GM19463 (cell line): ENCODE measurements around the gene INTS2.
"Not testable (repeated sequence)": the region's sequence is repeated elsewhere in the genome, so short reads cannot be mapped to it uniquely, and the experiment has no call there.

Source experiments
- ATAC-seq: cut with Tn5 transposase; IDR thresholded peaks from one replicate; pipeline ENCODE4 v1.9.1; 2021; ENCODE audit warnings: mild to moderate bottlenecking, moderate library complexity; ENCODE audit not compliant: unreplicated experiment

The INTS2 gene

GRCh38 chr17:61894310-61894709 lies 33.5 kb downstream of the INTS2 start:
- not testable (repeated sequence) for ATAC-seq

DNA sequence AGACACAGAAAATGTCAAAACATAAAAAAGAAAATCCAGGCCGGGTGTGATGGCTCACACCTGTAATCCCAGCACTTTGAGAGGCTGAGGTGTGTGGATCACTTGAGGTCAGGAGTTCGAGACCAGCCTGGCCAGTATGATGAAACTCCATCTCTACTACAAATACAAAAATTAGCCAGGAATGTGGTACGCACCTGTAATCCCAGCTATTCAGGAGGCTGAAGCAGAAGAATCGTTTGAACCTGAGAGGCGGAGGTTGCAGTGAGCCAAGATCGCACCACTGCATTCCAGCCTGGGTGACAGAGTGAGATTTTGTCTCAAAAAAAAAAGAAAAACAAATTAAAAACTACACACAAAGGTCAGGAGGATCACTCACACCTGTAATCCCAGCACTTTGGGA lies 40.0 kb downstream of the INTS2 start:
- ATAC-seq, result not testable (repeated sequence)

GRCh38 chr17:61885865-61886264 lies 41.9 kb downstream of the INTS2 start:
- not testable (repeated sequence) for ATAC-seq

DNA sequence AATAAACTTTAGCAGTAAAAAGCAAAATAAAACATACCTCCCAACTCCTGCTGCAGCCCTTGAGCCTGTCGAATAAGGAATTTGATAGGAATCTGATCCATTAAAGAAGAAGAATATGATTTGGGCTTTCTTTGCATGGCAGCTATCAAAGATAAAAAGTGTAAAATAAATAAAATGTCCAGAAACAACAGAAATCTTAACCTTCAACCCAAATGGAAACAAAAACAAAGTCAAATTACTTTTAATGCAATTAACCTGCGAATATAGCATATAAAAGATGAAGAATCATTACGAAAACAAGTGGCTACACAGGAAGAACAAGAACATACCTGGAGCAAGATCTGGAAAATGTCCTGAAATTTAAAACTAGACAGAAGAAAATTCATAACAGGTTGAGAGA lies 42.9 kb downstream of the INTS2 start:
- ATAC-seq, result no peak

- ATAC-seq, result no peak
Measured at GRCh38 chr17:61880589-61881102, 47.1 kb downstream of the INTS2 start.

DNA sequence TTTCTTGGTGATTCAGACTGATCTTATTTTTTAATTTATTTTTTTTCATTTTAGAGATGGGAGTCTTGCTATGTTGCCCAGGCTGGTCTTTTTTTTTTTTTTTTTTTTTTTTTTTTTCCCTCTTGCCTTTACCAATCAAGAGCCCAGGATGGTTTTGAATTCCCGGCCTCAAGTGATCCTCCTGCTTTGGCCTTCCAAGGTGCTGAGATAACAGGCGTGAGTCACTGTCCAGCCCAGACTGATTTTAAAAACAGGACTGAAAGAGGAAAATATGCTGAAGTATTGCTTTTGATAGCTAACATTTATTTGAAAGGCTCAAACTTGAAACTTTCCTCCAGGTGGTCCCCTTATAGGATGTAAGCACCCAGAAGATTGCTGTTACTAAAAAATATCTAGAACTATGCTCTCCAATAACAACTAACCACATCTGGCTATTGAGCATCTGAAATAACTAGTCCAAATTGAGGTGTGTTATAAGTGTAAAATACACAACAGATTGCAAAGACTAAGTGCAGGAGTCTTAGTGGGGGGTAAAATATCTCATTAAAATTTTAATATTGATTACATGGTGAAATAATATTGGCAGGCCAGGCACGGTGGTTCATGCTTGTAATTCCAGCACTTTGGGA lies 48.7 kb downstream of the INTS2 start:
- ATAC-seq, result no peak

DNA sequence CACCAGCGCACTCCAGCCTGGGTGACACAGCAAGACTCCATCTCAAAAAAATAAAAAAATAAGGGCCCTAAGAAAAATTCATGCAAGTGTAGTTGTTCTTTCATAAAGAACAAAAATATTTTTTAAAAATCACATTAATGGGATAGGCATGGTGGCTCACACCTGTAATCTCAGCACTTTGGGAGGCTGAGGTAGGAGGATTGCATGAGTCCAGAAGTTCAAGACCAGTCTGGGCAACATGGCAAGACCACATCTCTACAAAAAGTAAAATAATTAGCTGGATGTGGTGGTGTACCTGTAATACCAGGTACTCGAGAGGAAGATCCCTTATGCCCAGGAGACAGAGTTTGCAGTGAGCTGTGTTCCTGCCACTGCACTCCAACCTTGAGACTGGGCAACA lies 49.3 kb downstream of the INTS2 start:
- no peak for ATAC-seq

DNA sequence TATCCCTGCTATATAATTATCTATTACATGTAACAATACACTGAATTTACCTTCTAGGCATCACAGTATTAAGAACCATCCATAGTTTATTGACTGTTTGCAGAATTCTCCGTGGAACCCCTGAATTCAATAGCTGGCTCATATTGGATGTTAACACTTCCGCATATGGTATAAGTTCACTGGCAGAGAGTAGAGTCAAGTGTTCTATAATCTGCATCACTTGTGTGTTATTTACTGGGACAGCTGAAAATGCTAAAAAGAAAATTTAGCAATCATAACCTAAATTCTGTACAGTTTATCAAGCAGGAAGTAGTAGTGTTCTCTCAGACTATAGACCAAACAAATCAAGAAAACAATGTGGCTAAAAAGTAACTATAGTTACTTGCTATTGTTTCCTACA lies 49.9 kb downstream of the INTS2 start:
- ATAC-seq, result no peak

- no peak for ATAC-seq
Measured at GRCh38 chr17:61875804-61876203, 52.0 kb downstream of the INTS2 start.

GRCh38 chr17:61875285-61875684 lies 52.5 kb downstream of the INTS2 start:
- no peak for ATAC-seq

DNA sequence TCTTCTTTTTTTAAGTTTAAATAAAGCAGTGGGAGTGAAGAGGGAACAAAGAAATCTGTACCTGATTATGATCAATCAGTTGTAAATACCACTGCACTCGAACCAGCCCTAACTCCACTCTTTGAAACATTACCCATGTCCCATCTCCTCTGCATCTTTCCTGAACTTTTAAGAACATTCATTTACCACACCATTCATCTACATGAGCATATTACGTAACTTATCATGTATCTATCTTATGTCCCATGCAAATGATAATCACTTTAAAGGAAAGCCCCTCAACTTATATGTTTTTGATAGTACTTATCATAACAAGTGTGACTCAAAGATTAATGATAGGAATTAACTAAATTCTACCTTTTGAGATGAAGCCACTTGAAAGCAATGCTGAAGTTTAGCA lies 53.7 kb downstream of the INTS2 start:
- ATAC-seq, result no peak

- ATAC-seq, result no peak
Measured at GRCh38 chr17:61872099-61872498, 55.7 kb downstream of the INTS2 start.

GRCh38 chr17:61869138-61869537 lies 58.6 kb downstream of the INTS2 start:
- no peak for ATAC-seq

- ATAC-seq, result no peak
Measured at GRCh38 chr17:61868074-61868473, 59.7 kb downstream of the INTS2 start.

- no peak for ATAC-seq
Measured at GRCh38 chr17:61867033-61867432, 60.7 kb downstream of the INTS2 start.

GRCh38 chr17:61863801-61864126 lies 64.0 kb downstream of the INTS2 start:
- ATAC-seq, result peak; percentile 20

GRCh38 chr17:61862975-61863800 lies 64.6 kb downstream of the INTS2 start, which contains the start of gene BRIP1:
BRIP1 (minus strand) TSS chr17:61863528; CDS start chr17:61861539, 1,989 bp downstream.
- peak; percentile 95 for ATAC-seq

GRCh38 chr17:61862105-61862574 lies 65.6 kb downstream of the INTS2 start:
- no peak for ATAC-seq

DNA sequence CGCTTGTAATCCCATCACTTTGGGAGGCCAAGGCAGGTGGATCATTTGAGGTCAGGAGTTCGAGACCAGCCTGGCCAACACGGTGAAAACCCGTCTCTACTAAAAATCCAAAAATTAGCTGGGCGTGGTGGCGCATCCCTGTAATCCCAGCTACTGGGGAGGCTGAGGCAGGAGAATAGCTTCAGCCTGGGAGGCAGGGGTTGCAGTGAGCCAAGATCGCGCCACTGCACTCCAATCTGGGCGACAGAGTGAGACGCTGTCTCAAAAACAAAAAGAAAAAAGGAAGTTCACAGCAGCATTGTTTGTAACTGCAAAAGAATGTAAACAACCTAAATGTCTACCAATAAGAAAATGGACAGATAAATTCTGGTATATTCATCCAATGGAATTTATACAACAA lies 67.4 kb downstream of the INTS2 start:
- not testable (repeated sequence) for ATAC-seq

GRCh38 chr17:61856035-61856434 lies 71.7 kb downstream of the INTS2 start:
- ATAC-seq, result no peak

DNA sequence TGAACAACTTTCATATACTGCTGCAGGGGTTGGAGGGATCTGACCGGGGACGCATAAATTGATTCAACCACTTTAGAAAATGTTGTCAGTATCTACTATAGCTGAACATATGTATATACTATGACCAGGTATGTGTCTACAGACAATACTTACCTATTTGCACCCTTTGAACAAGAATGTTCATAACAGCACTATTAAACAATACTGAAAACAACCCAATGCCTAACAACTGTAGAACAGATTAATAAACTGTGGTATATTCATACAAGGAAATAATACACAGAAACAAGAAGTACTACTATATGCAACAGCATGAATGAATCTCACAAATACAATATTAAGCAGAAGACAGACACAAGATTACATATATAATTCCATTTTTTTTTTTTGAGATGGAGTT lies 74.9 kb downstream of the INTS2 start:
- ATAC-seq, result no peak

DNA sequence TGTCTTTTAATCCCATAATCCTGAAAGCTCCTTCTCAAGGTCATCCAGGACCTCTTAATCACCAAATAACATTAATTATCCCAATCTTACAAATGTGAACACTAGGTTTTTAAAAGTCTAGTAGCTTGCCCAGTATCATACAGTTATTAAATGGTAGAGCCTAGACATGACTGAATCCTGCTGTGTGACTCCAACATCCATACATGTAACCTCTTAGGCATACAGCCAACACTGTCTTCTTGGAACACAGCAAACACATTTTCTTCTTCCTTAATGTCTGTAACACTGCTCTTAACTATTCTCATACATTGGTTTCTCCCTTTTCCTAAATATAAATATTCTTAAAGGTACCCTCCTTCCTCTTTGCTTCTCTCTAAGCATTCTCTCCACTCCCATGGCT lies 78.1 kb downstream of the INTS2 start:
- no peak for ATAC-seq
